Stimulated activated naive CD4-positive, alpha-beta T cell (primary cell): Measurements from ENCODE around the gene NUDT3.
A peak's percentile ranks its signal among the peaks of the same experiment; 100 is the strongest.

ENCODE experiments used
- DNase-seq, 6 experiments: peaks; one replicate each; lab custom pipeline; 2025; lab: John Stamatoyannopoulos, UW

NUDT3 gene

DNA sequence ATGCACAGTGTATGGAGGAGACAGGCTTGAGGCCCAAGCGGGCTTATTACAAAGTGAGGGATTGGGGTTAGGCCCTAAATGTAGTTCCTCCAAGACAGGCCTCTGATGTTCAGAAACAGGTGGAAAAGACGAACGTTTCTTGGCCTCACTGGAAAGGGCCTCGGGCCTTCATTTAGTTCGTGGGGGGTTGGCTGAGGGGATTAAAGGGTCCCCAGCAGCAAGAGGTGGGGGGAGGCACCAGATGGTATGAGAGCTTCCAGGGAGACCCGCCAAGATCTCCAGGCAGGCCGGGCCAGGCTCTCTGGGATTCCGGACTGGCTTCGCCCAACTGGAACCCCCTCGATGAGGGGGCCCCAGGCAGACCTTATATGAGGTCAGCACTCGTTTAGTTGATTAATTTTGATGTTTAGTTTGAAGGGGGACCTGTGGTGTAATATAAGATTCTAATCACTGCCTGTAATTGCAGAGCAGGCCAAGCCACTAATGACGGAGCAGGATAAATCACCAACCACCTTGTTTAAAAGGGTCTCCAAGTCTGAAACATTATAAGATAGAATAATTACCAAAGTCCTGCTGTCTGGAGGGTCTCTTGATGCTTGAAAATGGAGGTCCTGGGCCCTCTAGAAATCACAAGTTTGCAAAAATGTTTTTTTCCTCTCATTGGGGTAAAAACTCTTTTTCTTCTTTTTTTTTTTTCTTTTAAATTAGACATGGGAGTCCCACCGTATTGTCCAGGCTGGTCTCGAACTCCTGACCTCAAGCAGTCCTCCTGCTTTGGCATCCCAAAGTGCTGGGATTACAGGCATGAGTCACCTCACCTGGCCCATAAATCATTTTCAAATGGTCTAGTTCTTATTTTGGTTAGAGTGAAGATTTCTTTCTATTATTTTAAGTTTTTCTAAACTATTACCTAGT lies 153.6 kb downstream of the NUDT3 start:
- DNase-seq, result no peak

- DNase-seq, result peak; percentile 61 to 76 (median 70)
Measured at GRCh38 chr6:34237722-34238584, 154.5 kb downstream of the NUDT3 start.

DNA sequence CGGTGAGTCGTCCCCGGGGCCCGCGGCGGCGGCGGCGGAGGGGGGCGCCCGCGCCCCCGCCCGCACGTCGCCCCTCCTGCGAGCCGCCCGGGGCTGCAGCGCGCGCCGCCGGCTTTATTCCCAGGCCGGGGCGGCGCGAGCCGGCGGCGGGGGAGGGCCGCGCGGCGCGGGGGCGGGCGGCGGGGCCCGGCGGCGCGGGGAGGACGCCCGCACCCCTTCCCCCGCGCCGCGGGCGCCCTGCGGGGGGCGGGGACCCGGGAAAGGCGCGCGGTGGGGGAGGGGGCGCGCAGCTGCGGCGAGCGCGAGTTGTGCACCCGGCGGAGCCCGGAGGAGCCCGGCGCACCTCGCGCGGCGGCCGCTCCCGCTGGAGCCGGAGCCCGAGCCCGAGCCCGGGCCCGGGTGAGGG lies 155.2 kb downstream of the NUDT3 start:
- peak in 5 of 6 experiments; percentile 23 to 43 (median 36) for DNase-seq

- peak; percentile 73 to 91 (median 85) for DNase-seq
Measured at GRCh38 chr6:34236443-34237315, 155.8 kb downstream of the NUDT3 start, which contains the start of gene HMGA1. TSS of gene HMGA1 (plus strand) at chr6:34236873. CDS start at chr6:34240781, 3,908 bp downstream.

DNA sequence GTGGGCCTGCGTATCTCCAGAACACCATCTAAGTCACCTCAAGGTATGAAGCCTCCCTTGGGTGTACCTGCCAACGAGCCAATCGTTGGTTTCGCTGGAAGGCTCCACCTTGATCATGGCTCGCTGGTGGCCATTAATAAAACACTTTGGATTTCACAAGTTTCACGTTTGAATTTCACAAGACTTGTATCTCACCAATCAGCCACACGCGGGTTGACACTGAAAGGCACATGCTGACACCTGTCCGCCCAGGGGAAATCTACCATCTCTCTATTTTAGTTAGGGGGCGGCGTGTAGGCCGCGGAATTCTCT lies 156.4 kb downstream of the NUDT3 start:
- DNase-seq, result peak in 5 of 6 experiments; percentile 56 to 92 (median 79)

DNA sequence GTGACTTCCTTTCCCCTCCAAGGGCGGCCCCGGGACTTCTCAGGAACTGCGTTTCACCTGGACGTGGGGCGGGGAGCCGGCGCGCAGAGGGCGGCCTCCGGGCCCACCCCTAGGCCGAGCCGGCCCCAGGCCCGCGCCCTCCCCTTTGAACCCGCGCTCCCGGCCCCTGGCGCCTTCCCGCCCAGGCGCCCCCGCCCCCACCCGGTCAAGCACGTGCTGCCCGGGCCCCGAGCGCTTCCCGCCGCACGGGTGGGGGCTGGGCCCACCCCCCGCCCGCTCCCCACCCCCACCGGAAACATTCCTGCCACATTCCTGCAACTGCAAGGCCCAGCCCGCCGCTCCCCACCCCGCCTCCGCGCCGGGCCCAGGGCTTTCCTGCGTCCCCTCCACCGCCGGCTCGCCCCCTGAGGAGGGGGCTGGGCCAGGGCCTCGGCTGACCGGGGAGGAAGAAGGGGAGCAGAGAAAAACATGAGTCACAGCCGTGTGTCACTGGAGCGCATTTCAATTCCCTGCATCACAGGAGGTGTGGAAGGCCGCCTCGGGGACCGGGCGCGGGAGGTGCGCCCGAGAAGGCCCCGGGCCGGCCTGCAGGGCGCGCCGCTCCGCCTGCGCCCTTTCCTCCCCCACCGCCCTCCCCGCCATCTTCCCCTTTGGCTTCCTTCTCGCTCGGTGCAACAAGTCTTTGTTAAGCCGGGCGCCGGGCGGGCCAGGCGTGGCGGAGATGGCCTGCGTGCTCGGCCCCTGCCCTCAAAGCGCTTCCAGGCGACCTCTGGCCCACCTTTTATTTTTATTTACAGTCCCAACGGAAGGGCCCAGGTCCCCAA lies 156.9 kb downstream of the NUDT3 start:
- peak; percentile 56 to 92 (median 72) for DNase-seq

DNA sequence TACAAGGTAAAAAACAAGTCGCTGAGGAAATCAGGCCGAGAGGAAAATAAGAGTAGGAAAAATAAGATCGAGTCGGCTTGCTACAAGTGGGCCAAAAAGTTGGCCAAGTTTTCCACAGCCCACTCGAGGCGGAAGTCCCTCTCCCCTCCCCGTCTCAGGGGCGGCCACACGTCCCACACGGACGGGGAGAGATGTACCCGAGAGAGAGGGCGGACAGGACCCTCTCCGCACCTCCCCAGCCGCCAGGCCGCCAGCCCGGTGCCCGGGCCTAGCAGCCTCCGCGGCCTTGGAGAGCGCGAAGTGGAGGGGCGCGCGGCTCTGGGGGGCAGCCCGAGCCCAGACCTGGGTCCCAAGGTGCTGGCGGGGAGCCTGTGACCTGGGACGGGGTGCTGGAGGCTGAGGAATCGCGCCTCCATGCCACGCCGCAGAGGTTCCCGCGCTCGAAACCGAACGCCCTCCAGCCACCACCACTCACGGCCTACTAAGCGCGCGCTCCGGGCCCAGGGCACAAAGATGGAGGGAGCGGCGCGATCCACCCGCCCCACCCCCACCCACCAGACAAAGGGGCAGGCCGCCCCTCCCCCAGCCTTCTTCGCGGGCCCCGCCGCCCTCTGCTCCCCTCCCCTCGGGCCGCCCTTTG lies 157.7 kb downstream of the NUDT3 start:
- DNase-seq, result peak in 3 of 6 experiments; percentile 29 to 37 (median 37)

GRCh38 chr6:34233867-34234266 lies 158.6 kb downstream of the NUDT3 start:
- peak in 1 of 6 experiments; percentile 11 for DNase-seq

GRCh38 chr6:34232901-34233300 lies 159.6 kb downstream of the NUDT3 start:
- DNase-seq, result no peak

- DNase-seq, result no peak
Measured at GRCh38 chr6:34231566-34232336, 160.7 kb downstream of the NUDT3 start.

- no peak for DNase-seq
Measured at GRCh38 chr6:34230653-34231371, 161.7 kb downstream of the NUDT3 start.

DNA sequence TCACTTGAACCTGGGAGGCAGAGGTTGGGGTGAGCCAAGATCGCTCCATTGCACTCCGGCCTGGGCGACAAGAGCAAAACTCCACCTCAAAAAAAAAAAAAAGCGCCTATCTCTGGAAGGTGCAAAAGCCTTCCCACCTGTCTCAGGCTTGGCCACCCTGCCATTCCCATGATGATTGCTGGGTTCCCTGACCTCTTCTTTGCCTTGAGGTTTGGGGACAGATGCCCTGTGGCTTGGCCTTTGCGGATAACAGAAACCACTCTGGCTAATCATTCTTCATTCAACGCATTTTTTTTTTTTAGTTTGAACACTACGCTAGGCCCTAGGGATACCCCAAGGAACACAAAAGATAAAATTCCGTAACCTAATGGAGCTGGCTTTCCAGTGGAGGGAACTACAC lies 162.6 kb downstream of the NUDT3 start:
- no peak for DNase-seq
